OCI-LY1 (cell line): ENCODE measurements around the gene DDX17.
A peak's percentile ranks its signal among the peaks of the same experiment; 100 is the strongest.

Experiments
- H2AFZ ChIP-seq: fragments of 200-600 bp; sonication (generic), shearing (Covaris generic); 2 replicates; pipeline ENCODE4 v1.6.0; 2014; ENCODE audit warnings: antibody characterized with exemption, mild to moderate bottlenecking, low read length
- H3F3A ChIP-seq: fragments of 200-600 bp; sonication (generic), shearing (Covaris generic); 2 replicates; pipeline ENCODE4 v1.6.0; 2014; ENCODE audit warnings: mild to moderate bottlenecking, antibody characterized with exemption, low read length, moderate library complexity; ENCODE audit not compliant: insufficient read depth
- H3K27ac ChIP-seq: fragments of 200-600 bp; sonication (generic); 2 replicates; pipeline ENCODE4 v1.5.1; 2014; ENCODE audit warnings: low read length, mixed run types, mild to moderate bottlenecking, low read depth; ENCODE audit not compliant: poor library complexity, severe bottlenecking
- H3K27me3 ChIP-seq: fragments of 200-600 bp; sonication (generic); 2 replicates; pipeline ENCODE4 v1.6.0; 2014; ENCODE audit warnings: antibody characterized with exemption, mild to moderate bottlenecking, low read length, moderate library complexity; ENCODE audit not compliant: insufficient read depth
- H3K36me3 ChIP-seq: fragments of 200-600 bp; sonication (generic); 2 replicates; pipeline ENCODE4 v1.6.1; 2014; ENCODE audit warnings: mild to moderate bottlenecking, antibody characterized with exemption, low read length, moderate library complexity, mixed read lengths; ENCODE audit not compliant: insufficient read depth
- H3K4me1 ChIP-seq: fragments of 200-600 bp; sonication (generic); 2 replicates; pipeline ENCODE4 v1.5.1; 2014; ENCODE audit warnings: mild to moderate bottlenecking, low read length, moderate library complexity; ENCODE audit not compliant: insufficient read depth, severe bottlenecking
- H3K4me2 ChIP-seq: fragments of 200-600 bp; sonication (generic), shearing (Covaris generic); 2 replicates; pipeline ENCODE4 v1.6.1; 2014; ENCODE audit warnings: low read length
- H3K4me3 ChIP-seq: fragments of 200-600 bp; sonication (generic); 2 replicates; pipeline ENCODE4 v1.5.1; 2014; ENCODE audit warnings: low read length, low read depth, mild to moderate bottlenecking, mixed read lengths; ENCODE audit not compliant: poor library complexity, severe bottlenecking
- H3K79me2 ChIP-seq: fragments of 200-600 bp; shearing (Covaris generic); 2 replicates; pipeline ENCODE4 v1.6.1; 2016; ENCODE audit warnings: mixed run types, low read length, mixed read lengths; ENCODE audit not compliant: insufficient read depth
- H3K9ac ChIP-seq: fragments of 200-600 bp; sonication (generic), shearing (Covaris generic); 2 replicates; pipeline ENCODE4 v1.6.1; 2014; ENCODE audit warnings: mild to moderate bottlenecking, low read length, mixed read lengths
- H3K9me2 ChIP-seq: fragments of 200-600 bp; sonication (generic), shearing (Covaris generic); 2 replicates; pipeline ENCODE4 v1.6.1; 2014; ENCODE audit warnings: low read depth, mild to moderate bottlenecking, low read length, mixed read lengths
- H3K9me3 ChIP-seq: fragments of 200-600 bp; shearing (Covaris generic); 2 replicates; pipeline ENCODE4 v1.6.1; 2014; ENCODE audit warnings: low read length, mixed read lengths
- H4K20me1 ChIP-seq: fragments of 200-600 bp; sonication (generic), shearing (Covaris generic); 2 replicates; pipeline ENCODE4 v1.6.0; 2016; ENCODE audit warnings: mild to moderate bottlenecking, low read length; ENCODE audit not compliant: insufficient read depth
- CTCF ChIP-seq: fragments of 200-600 bp; sonication (generic), shearing (Covaris generic); IDR thresholded peaks from 2 replicates; pipeline ENCODE4 v1.5.1; 2017; ENCODE audit warnings: mild to moderate bottlenecking, antibody characterized with exemption, low read length, moderate library complexity, mixed read lengths
- EZH2 ChIP-seq: fragments of 200-600 bp; sonication (generic), shearing (Covaris generic); IDR thresholded peaks from 2 replicates; pipeline ENCODE4 v1.8.0; 2017; ENCODE audit warnings: borderline replicate concordance, mixed run types, mild to moderate bottlenecking, antibody characterized with exemption, low read length, moderate library complexity, mixed read lengths

The DDX17 gene

GRCh38 chr22:38518620-38519019 lies 12.5 kb upstream of the DDX17 start:
- Histone ChIP-seq H3K9ac (no peak overlapping the region), H3K4me2 (no peak overlapping the region), H3K9me3 (no peaks in the 10 kb centered on the region), H3K4me3 (no peak overlapping the region), H3K9me2 (no peaks in the 10 kb centered on the region), H3K27ac (no peak overlapping the region), H3K79me2 (no peaks in the 10 kb centered on the region), H4K20me1 (no peaks in the 10 kb centered on the region), H3K4me1 (no peaks in the 10 kb centered on the region), H3K27me3 (0 out of 2 replicates have a peak, but pooled peaks cover 3% of the 10 kb centered on the region), H2AFZ (no peak overlapping the region), H3F3A (no peaks in the 10 kb centered on the region), H3K36me3 (no peaks in the 10 kb centered on the region)
- TF ChIP-seq CTCF (no peak), EZH2 (no peak)

- no peaks in the 10 kb centered on the region for H3K27me3 ChIP-seq
- no peak overlapping the region for H3K27ac ChIP-seq
- H2AFZ ChIP-seq = no peak overlapping the region
- no peaks in the 10 kb centered on the region for H4K20me1 ChIP-seq
- no peaks in the 10 kb centered on the region for H3K9me3 ChIP-seq
- no peaks in the 10 kb centered on the region for H3K36me3 ChIP-seq
- H3K9ac ChIP-seq = no peak overlapping the region
- peaks cover 5% of the 10 kb centered on the region for H3K4me1 ChIP-seq
- H3K4me2 ChIP-seq = no peak overlapping the region
- no peaks in the 10 kb centered on the region for H3F3A ChIP-seq
- H3K79me2 ChIP-seq = no peaks in the 10 kb centered on the region
- no peaks in the 10 kb centered on the region for H3K9me2 ChIP-seq
- peak; percentile 62 for TF ChIP-seq CTCF
- TF ChIP-seq EZH2 = no peak
- H3K4me3 ChIP-seq = no peak overlapping the region
Measured at GRCh38 chr22:38513063-38513462, 7.0 kb upstream of the DDX17 start.

- H4K20me1 ChIP-seq = no peaks in the 10 kb centered on the region
- no peaks in the 10 kb centered on the region for H3K27me3 ChIP-seq
- H3K36me3 ChIP-seq = no peaks in the 10 kb centered on the region
- H3K27ac ChIP-seq = no peak overlapping the region
- no peak overlapping the region for H3K4me3 ChIP-seq
- no peak for TF ChIP-seq EZH2
- no peak for TF ChIP-seq CTCF
- no peak overlapping the region for H3K4me2 ChIP-seq
- no peak overlapping the region for H2AFZ ChIP-seq
- no peaks in the 10 kb centered on the region for H3K9me2 ChIP-seq
- no peak overlapping the region for H3K9ac ChIP-seq
- H3K4me1 ChIP-seq = peaks cover 13% of the 10 kb centered on the region
- H3K79me2 ChIP-seq = peaks cover under 1% of the 10 kb centered on the region
- H3K9me3 ChIP-seq = no peaks in the 10 kb centered on the region
- H3F3A ChIP-seq = no peaks in the 10 kb centered on the region
Measured at GRCh38 chr22:38510416-38510970, 4.4 kb upstream of the DDX17 start.
